A549 (cell line): Measurements from ENCODE around the gene FXYD4.

ENCODE experiments used
- CHD2 ChIP-seq: fragments of 150-350 bp; IDR thresholded peaks from 2 replicates; pipeline ENCODE4 v1.6.1; 2014; ENCODE audit warnings: low read length; ENCODE audit not compliant: partially characterized antibody
- HOXA7 ChIP-seq: fragments of 250-450 bp; sonication (Bioruptor Pico); IDR thresholded peaks from 2 replicates; pipeline ENCODE4 v1.5.0; 2020; ENCODE audit warnings: mild to moderate bottlenecking, moderate library complexity
- HOXB13 ChIP-seq: fragments of 250-450 bp; sonication (Bioruptor Pico); IDR thresholded peaks from 2 replicates; pipeline ENCODE4 v1.5.0; 2020; ENCODE audit warnings: low read depth, mild to moderate bottlenecking, moderate library complexity
- JUN ChIP-seq, 2 experiments: fragments of >200 bp; sonication (Bioruptor Twin); formaldehyde crosslinking; IDR thresholded peaks; 2 replicates in 1 of 2; 3 replicates in 1 of 2; pipeline ENCODE4 v1.6.1; 2016 to 2017
- KDM1A ChIP-seq: fragments of 200-600 bp; sonication (generic); IDR thresholded peaks from 2 replicates; pipeline ENCODE4 v1.6.1; 2016; ENCODE audit warnings: low read depth, mild to moderate bottlenecking
- MAFK ChIP-seq: fragments of 450-650 bp; IDR thresholded peaks from 2 replicates; pipeline ENCODE4 v1.6.1; 2014; ENCODE audit not compliant: partially characterized antibody
- POLR2A ChIP-seq: IDR thresholded peaks from 2 replicates; pipeline ENCODE4 v1.6.1; 2012; ENCODE audit warnings: mild to moderate bottlenecking, low read length
- SMC3 ChIP-seq: fragments of >200 bp; sonication (Bioruptor Twin); formaldehyde crosslinking; IDR thresholded peaks from 3 replicates; pipeline ENCODE4 v1.6.1; 2018; ENCODE audit warnings: inconsistent platforms
- TFCP2L1 ChIP-seq: fragments of 250-450 bp; sonication (Bioruptor Pico); IDR thresholded peaks from 2 replicates; pipeline ENCODE4 v1.5.0; 2021; ENCODE audit warnings: mild to moderate bottlenecking
- TF ChIP-seq, protein P1 (sequence below): fragments of >200 bp; sonication (Bioruptor Twin); formaldehyde crosslinking; IDR thresholded peaks from 3 replicates; pipeline ENCODE4 v1.5.1; 2016
- TF ChIP-seq, protein P2 (sequence below): fragments of 200-600 bp; sonication (generic); IDR thresholded peaks from 2 replicates; pipeline ENCODE4 v1.6.1; 2016; ENCODE audit warnings: antibody characterized with exemption, mild to moderate bottlenecking, moderate library complexity
- TF ChIP-seq, protein P3 (sequence below): IDR thresholded peaks from 2 replicates; pipeline ENCODE4 v1.6.1; 2012

DNA sequence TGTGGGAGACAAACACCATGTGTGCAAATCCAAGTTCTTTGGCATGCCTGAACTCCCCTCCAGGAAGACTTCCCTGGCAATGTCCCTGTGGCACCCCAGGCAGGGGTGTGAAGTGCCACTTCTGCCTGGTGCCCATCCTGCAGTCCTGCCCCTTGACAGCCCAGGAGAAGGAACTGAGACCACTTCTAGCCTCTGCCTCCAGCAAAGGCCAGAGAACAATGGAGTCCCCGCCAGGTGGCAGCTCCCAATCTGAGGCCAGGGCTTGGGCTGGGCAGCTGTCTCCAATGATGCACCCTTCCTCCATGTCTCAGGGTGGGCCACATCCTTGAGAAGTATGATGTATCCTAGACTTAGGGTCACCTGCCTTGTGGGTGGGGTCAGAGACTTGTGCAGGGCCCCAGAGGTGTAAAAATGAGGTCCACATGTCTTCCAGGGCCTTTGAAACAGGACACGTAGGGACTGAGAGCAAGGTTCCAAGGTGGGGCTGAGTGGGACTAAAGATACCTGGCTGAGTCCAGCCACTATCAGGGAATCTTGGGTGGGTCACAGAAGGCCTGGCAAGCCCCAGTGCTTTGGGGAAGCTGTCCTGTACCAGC, 5.5 kb downstream of the FXYD4 start:
- no peak for TF ChIP-seq CHD2
- TF ChIP-seq, protein P1, sequence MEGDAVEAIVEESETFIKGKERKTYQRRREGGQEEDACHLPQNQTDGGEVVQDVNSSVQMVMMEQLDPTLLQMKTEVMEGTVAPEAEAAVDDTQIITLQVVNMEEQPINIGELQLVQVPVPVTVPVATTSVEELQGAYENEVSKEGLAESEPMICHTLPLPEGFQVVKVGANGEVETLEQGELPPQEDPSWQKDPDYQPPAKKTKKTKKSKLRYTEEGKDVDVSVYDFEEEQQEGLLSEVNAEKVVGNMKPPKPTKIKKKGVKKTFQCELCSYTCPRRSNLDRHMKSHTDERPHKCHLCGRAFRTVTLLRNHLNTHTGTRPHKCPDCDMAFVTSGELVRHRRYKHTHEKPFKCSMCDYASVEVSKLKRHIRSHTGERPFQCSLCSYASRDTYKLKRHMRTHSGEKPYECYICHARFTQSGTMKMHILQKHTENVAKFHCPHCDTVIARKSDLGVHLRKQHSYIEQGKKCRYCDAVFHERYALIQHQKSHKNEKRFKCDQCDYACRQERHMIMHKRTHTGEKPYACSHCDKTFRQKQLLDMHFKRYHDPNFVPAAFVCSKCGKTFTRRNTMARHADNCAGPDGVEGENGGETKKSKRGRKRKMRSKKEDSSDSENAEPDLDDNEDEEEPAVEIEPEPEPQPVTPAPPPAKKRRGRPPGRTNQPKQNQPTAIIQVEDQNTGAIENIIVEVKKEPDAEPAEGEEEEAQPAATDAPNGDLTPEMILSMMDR, result no peak
- no peak for TF ChIP-seq MAFK
- TF ChIP-seq HOXB13 (CRISPR knock-in tag), result no peak
- TF ChIP-seq SMC3, result no peak
- no peak for TF ChIP-seq TFCP2L1 (CRISPR knock-in tag)
- TF ChIP-seq HOXA7 (CRISPR knock-in tag), result no peak
- TF ChIP-seq JUN (IDR thresholded peaks at IDR 0.05), result no peak
- TF ChIP-seq, protein P2, sequence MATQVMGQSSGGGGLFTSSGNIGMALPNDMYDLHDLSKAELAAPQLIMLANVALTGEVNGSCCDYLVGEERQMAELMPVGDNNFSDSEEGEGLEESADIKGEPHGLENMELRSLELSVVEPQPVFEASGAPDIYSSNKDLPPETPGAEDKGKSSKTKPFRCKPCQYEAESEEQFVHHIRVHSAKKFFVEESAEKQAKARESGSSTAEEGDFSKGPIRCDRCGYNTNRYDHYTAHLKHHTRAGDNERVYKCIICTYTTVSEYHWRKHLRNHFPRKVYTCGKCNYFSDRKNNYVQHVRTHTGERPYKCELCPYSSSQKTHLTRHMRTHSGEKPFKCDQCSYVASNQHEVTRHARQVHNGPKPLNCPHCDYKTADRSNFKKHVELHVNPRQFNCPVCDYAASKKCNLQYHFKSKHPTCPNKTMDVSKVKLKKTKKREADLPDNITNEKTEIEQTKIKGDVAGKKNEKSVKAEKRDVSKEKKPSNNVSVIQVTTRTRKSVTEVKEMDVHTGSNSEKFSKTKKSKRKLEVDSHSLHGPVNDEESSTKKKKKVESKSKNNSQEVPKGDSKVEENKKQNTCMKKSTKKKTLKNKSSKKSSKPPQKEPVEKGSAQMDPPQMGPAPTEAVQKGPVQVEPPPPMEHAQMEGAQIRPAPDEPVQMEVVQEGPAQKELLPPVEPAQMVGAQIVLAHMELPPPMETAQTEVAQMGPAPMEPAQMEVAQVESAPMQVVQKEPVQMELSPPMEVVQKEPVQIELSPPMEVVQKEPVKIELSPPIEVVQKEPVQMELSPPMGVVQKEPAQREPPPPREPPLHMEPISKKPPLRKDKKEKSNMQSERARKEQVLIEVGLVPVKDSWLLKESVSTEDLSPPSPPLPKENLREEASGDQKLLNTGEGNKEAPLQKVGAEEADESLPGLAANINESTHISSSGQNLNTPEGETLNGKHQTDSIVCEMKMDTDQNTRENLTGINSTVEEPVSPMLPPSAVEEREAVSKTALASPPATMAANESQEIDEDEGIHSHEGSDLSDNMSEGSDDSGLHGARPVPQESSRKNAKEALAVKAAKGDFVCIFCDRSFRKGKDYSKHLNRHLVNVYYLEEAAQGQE, result no peak
- no peak for TF ChIP-seq POLR2A
- TF ChIP-seq, protein P3, sequence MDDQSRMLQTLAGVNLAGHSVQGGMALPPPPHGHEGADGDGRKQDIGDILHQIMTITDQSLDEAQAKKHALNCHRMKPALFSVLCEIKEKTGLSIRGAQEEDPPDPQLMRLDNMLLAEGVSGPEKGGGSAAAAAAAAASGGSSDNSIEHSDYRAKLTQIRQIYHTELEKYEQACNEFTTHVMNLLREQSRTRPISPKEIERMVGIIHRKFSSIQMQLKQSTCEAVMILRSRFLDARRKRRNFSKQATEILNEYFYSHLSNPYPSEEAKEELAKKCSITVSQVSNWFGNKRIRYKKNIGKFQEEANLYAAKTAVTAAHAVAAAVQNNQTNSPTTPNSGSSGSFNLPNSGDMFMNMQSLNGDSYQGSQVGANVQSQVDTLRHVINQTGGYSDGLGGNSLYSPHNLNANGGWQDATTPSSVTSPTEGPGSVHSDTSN, result no peak
- TF ChIP-seq KDM1A, result no peak
